Body of pancreas (tissue), 4 donors: ENCODE measurements around the gene SNIP1. TPM values are rescaled to one million over a fixed set of nuclear protein-coding genes. Genes with fewer than 3 reads are reported as not detected.
A peak's percentile ranks its signal among the peaks of the same experiment; 100 is the strongest.

Source experiments
- ATAC-seq: fragments of 150-250 bp; one replicate; pipeline ENCODE4 v1.9.1; 2016
- DNase-seq, 4 donors: peaks; one replicate each; pipeline ENCODE4 v3.0.0-alpha.2; 2019
- H3K27ac ChIP-seq, 4 donors: fragments of 200-600 bp; sonication (generic); 1 replicate in 3 of 4; 2 replicates in 1 of 4; pipeline versions ENCODE4 v1.5.1 to v1.6.1; 2016 to 2019; ENCODE audit warnings: mild to moderate bottlenecking in 1 of 4, mixed read lengths in 1 of 4, moderate library complexity in 1 of 4
- H3K27me3 ChIP-seq, 2 donors: fragments of 200-600 bp; sonication (generic); one replicate each; pipeline ENCODE4 v1.6.0; 2016; ENCODE audit warnings: mild to moderate bottlenecking in 1 of 2
- H3K36me3 ChIP-seq, 2 donors: fragments of 200-600 bp; sonication (generic); replicated peaks in 1 of 2; 2 replicates each; pipeline ENCODE4 v1.5.1; 2016; ENCODE audit warnings: low read depth in 2 of 2; ENCODE audit not compliant: insufficient read depth in 1 of 2
- H3K4me1 ChIP-seq: fragments of 200-600 bp; sonication (generic); one replicate; pipeline ENCODE4 v1.6.0; 2016
- H3K4me3 ChIP-seq, 2 donors: fragments of 200-600 bp; sonication (generic); 1 replicate in 1 of 2; 2 replicates in 1 of 2; pipeline ENCODE4 v1.5.1; 2016 to 2019
- H3K9me3 ChIP-seq, 3 donors: fragments of 200-600 bp; sonication (generic); 1 replicate in 2 of 3; 2 replicates in 1 of 3; pipeline ENCODE4 v1.5.1; 2016
- CTCF ChIP-seq, 7 experiments: fragments of 450-650 bp in 4 of 7; fragments of 200-600 bp in 3 of 7; sonication (generic) in 3 of 7; IDR thresholded peaks; one replicate each; pipeline ENCODE4 v1.5.1; 2016 to 2019; ENCODE audit warnings: antibody characterized with exemption in 7 of 7
- POLR2A ChIP-seq, 3 donors: fragments of 450-650 bp; IDR thresholded peaks; one replicate each; pipeline ENCODE4 v1.6.1; 2016; ENCODE audit warnings: antibody characterized with exemption in 3 of 3, mild to moderate bottlenecking in 2 of 3
- WGBS, 2 donors: methylation state at CpG; one replicate each; pipeline ENCODE4 v1.1.5; 2017; 5-methylcytosine and 5-hydroxymethylcytosine counted together
- intact Hi-C: fragments of 100-400 bp; cut with DNase I; formaldehyde crosslinking; loops from one replicate; pipeline ENCODE4 v1.15.1; 2023
- total RNA-seq, 2 donors: library from RNA; depleted of rRNA; stranded (reverse); fragments of >200 nt; gene quantifications; one replicate each; pipeline ENCODE4 v1.1.0, GENCODE V29; 2016

The SNIP1 gene
- total RNA-seq, 2 donors from 2014 or later, result 7.0 to 33.9 TPM

GRCh38 chr1:37575692-37576091 lies 21.6 kb upstream of the SNIP1 start:
- ATAC-seq, result no peak

GRCh38 chr1:37574834-37575480 lies 20.9 kb upstream of the SNIP1 start:
- H3K9me3 ChIP-seq, result no peaks in the 10 kb centered on the region
- no peak for TF ChIP-seq POLR2A (IDR thresholded peaks at IDR 0.05)
- 82 to 87% methylated on average over 7 of the region's 7 CpGs for WGBS, 2 donors
- no peak overlapping the region for H3K4me3 ChIP-seq
- no peaks in the 10 kb centered on the region for H3K27me3 ChIP-seq
- peaks cover 4 to 50% of the 10 kb centered on the region in 2 donors for H3K36me3 ChIP-seq
- no peak overlapping the region for H3K27ac ChIP-seq
- intact Hi-C loops, result no loop called here
- no peak for DNase-seq
- no peaks in the 10 kb centered on the region for H3K4me1 ChIP-seq
- no peak for ATAC-seq

More at GRCh38 chr1:37575692-37576091, 21.6 kb upstream of the SNIP1 start:
- 80 to 92% methylated on average over 5 of the region's 5 CpGs for WGBS, 2 donors
- TF ChIP-seq CTCF (IDR thresholded peaks at IDR 0.05) (no peak), POLR2A (IDR thresholded peaks at IDR 0.05) (no peak)
- H3K9me3 ChIP-seq, result no peaks in the 10 kb centered on the region
- no peak overlapping the region for H3K4me3 ChIP-seq
- intact Hi-C loops, result no loop called here
- no peaks in the 10 kb centered on the region for H3K27me3 ChIP-seq
- peaks cover 4 to 44% of the 10 kb centered on the region in 2 donors for H3K36me3 ChIP-seq
- DNase-seq, result no peak
- no peak overlapping the region for H3K27ac ChIP-seq
- no peaks in the 10 kb centered on the region for H3K4me1 ChIP-seq

- WGBS, 2 donors, result 89 to 92% methylated on average over 3 of the region's 3 CpGs
These were observed 16.6 kb upstream of the SNIP1 start for GRCh38 chr1:37570528-37571334.

GRCh38 chr1:37567023-37567422 lies 12.9 kb upstream of the SNIP1 start:
- intact Hi-C loops, result no loop called here
- peak in 2 of 4 donors; percentile 21 to 42 for DNase-seq
- no peak overlapping the region for H3K27ac ChIP-seq
- WGBS, 2 donors, result 68 to 79% methylated on average over 3 of the region's 3 CpGs
- ATAC-seq, result peak; percentile 48
- H3K4me3 ChIP-seq, result no peak overlapping the region
- H3K9me3 ChIP-seq, result no peaks in the 10 kb centered on the region
- H3K36me3 ChIP-seq, result peaks cover 11 to 32% of the 10 kb centered on the region in 2 donors
- no peaks in the 10 kb centered on the region for H3K4me1 ChIP-seq
- no peak for TF ChIP-seq POLR2A (IDR thresholded peaks at IDR 0.05)
- no peak for TF ChIP-seq CTCF (IDR thresholded peaks at IDR 0.05)
- H3K27me3 ChIP-seq, result no peaks in the 10 kb centered on the region

More at GRCh38 chr1:37570528-37571334, 16.6 kb upstream of the SNIP1 start:
- Histone ChIP-seq H3K36me3 (peaks cover 15 to 59% of the 10 kb centered on the region in 2 donors), H3K4me1 (no peaks in the 10 kb centered on the region), H3K4me3 (no peak overlapping the region), H3K9me3 (no peaks in the 10 kb centered on the region), H3K27me3 (no peaks in the 10 kb centered on the region), H3K27ac (no peak overlapping the region)
- DNase-seq, result no peak
- no peak for ATAC-seq
- intact Hi-C loops, result no loop called here
- TF ChIP-seq CTCF (IDR thresholded peaks at IDR 0.05) (no peak), POLR2A (IDR thresholded peaks at IDR 0.05) (no peak)

- ATAC-seq, result no peak
- no peaks in the 10 kb centered on the region for H3K4me1 ChIP-seq
- H3K27me3 ChIP-seq, result no peaks in the 10 kb centered on the region
- no peak overlapping the region for H3K27ac ChIP-seq
- no peak overlapping the region for H3K4me3 ChIP-seq
- no peaks in the 10 kb centered on the region for H3K9me3 ChIP-seq
- TF ChIP-seq POLR2A (IDR thresholded peaks at IDR 0.05) (no peak), CTCF (IDR thresholded peaks at IDR 0.05) (no peak)
- H3K36me3 ChIP-seq, result peaks cover 11 to 25% of the 10 kb centered on the region in 2 donors
- no peak for DNase-seq
- intact Hi-C loops, result no loop called here
These were observed 10.8 kb upstream of the SNIP1 start for GRCh38 chr1:37564892-37565291.
